Mesenchymal stem cell (in vitro differentiated cells and primary cell): ENCODE results near the gene SCRG1. TPM values are rescaled to one million over a fixed set of nuclear protein-coding genes. Genes with fewer than 3 reads are reported as not detected.

ENCODE experiments used
- small RNA-seq: library from polyadenylated mRNA; stranded (forward); fragments of <200 nt; extraction: miRNeasy Mini kit (QIAGEN cat#:217004); gene quantifications from one replicate; pipeline ENCODE3, GENCODE V24; 2013; ENCODE audit warnings: low read depth

The SCRG1 gene

Small RNA genes within 50 kb of the gene (small RNA-seq; reads per million reads assigned to genes)
- gene RNU6-1096P = not detected
